ENCODE data around the gene ITIH1. TPM values are rescaled to one million over a fixed set of nuclear protein-coding genes. Genes with fewer than 3 reads are reported as not detected.

Gene ITIH1
- polyA plus RNA-seq, 2 of the 4 experiments (the other 2 are of a cell fraction), result not detected

GRCh38 chr3:52787246-52787645 is 9.8 kb downstream of the ITIH1 start:
- DNase-seq (ENCODE audit: low read depth in 1 of 2, low spot score in 1 of 2), result no peak
- TF ChIP-seq SMC3 (IDR thresholded peaks at IDR 0.05), result no peak
- no peak for TF ChIP-seq JUNB (IDR thresholded peaks at IDR 0.05)
- no peak for TF ChIP-seq NFE2L2 (conservative IDR thresholded peaks at IDR 0.05; ENCODE audit: low read length)
- no peak for TF ChIP-seq TFCP2L1 (CRISPR knock-in tag; IDR thresholded peaks at IDR 0.05)
- no peak for TF ChIP-seq PHF8 (IDR thresholded peaks at IDR 0.05; ENCODE audit: borderline replicate concordance, low read depth)
- TF ChIP-seq CHD2 (IDR thresholded peaks at IDR 0.05; ENCODE audit: low read length, partially characterized antibody), result no peak
- TF ChIP-seq HDAC2 (IDR thresholded peaks at IDR 0.05), result no peak
- no peak for TF ChIP-seq KDM1A (IDR thresholded peaks at IDR 0.05; ENCODE audit: low read depth)
- no peak for TF ChIP-seq CBX2 (IDR thresholded peaks at IDR 0.05; ENCODE audit: borderline replicate concordance, low read depth)
- no peak for TF ChIP-seq ZSCAN20 (CRISPR knock-in tag; IDR thresholded peaks at IDR 0.05)
- TF ChIP-seq CBX8 (IDR thresholded peaks at IDR 0.05), result no peak
- TF ChIP-seq SREBF2 (IDR thresholded peaks at IDR 0.05), result no peak
- TF ChIP-seq USF2 (IDR thresholded peaks at IDR 0.05), result no peak
- no peak for TF ChIP-seq ZNF302 (CRISPR knock-in tag; IDR thresholded peaks at IDR 0.05)
- no peak for TF ChIP-seq MAX (IDR thresholded peaks at IDR 0.05)
- TF ChIP-seq RCOR1 (IDR thresholded peaks at IDR 0.05; ENCODE audit: low read depth, low read length), result no peak
- no peak for TF ChIP-seq HEYL (CRISPR knock-in tag; IDR thresholded peaks at IDR 0.05)
- Histone ChIP-seq H3K4me3 (no peak overlapping the region), H3K27ac (no peak overlapping the region), H3K4me2 (no peak overlapping the region), H3K4me1 (no peaks in the 10 kb centered on the region), H3K9me3 (no peaks in the 10 kb centered on the region)
- ATAC-seq, result no peak; a peak in 1 of 6 replicates
- WGBS (ENCODE audit: missing lambda C conversion rate), result 86% methylated on average over 8 of the region's 11 CpGs
- ChIA-PET CTCF (interaction anchor here (0.6 to 1.8 kb wide), 4 partner anchors 8 to 268 kb away, joined by 3 to 4 read pairs (median 4); no protein-coding TSS in a partner anchor), POLR2A (no interaction called here)
- no peak for FAIRE-seq

- Histone ChIP-seq H3K9me3 (no peaks in the 10 kb centered on the region), H3K27ac (no peak overlapping the region), H3K4me3 (no peak overlapping the region), H3K4me1 (no peaks in the 10 kb centered on the region), H3K4me2 (no peak overlapping the region)
- 72% methylated on average over 15 of the region's 17 CpGs for WGBS (ENCODE audit: missing lambda C conversion rate)
- CTCF ChIA-PET, result interaction anchor here (0.8 to 1.8 kb wide), 3 partner anchors 9 to 28 kb away, joined by 3 to 4 read pairs (median 4); no protein-coding TSS in a partner anchor
- FAIRE-seq, result no peak
- no peak for ATAC-seq
- no peak for DNase-seq (ENCODE audit: low read depth in 1 of 2, low spot score in 1 of 2)
- TF ChIP-seq MAFK (IDR thresholded peaks at IDR 0.05; ENCODE audit: partially characterized antibody) (no peak), RNF2 (IDR thresholded peaks at IDR 0.05; ENCODE audit: borderline replicate concordance, low read depth) (no peak), NPAS2 (CRISPR knock-in tag; IDR thresholded peaks at IDR 0.05; ENCODE audit: borderline replicate concordance) (no peak), HOXB5 (CRISPR knock-in tag; IDR thresholded peaks at IDR 0.05) (no peak), EHF (CRISPR knock-in tag; IDR thresholded peaks at IDR 0.05) (no peak), RFX5 (IDR thresholded peaks at IDR 0.05) (no peak), E2F6 (IDR thresholded peaks at IDR 0.05; ENCODE audit: borderline replicate concordance, low read depth) (no peak), CHD2 (IDR thresholded peaks at IDR 0.05; ENCODE audit: low read length, partially characterized antibody) (no peak), MAZ (IDR thresholded peaks at IDR 0.05; ENCODE audit: borderline replicate concordance, low read depth, low read length) (no peak), MYC (IDR thresholded peaks at IDR 0.05; ENCODE audit: borderline replicate concordance, low read length) (no peak)
- POLR2A ChIA-PET, result no interaction called here
Observed at GRCh38 chr3:52787672-52788625, 10.6 kb downstream of the ITIH1 start.

All from A549 (cell line).